ENCODE measurements around the gene ZNF808.
"Not testable (repeated sequence)": the region's sequence is repeated elsewhere in the genome, so short reads cannot be mapped to it uniquely, and the experiment has no call there.

ZNF808 gene

GRCh38 chr19:52516191-52516590 is 11.3 kb upstream of the ZNF808 start:
- Histone ChIP-seq H3K4ac (ENCODE audit: low read depth, low read length) (no peak overlapping the region), H2BK120ac (ENCODE audit: low read depth, low read length) (no peak overlapping the region), H3K4me3 (ENCODE audit: low read length) (no peak overlapping the region), H3K9ac (ENCODE audit: low read length) (no peak overlapping the region), H3K79me2 (ENCODE audit: control insufficient read depth, insufficient read depth, low read length) (no peaks in the 10 kb centered on the region), H3K79me1 (ENCODE audit: low read length) (no peaks in the 10 kb centered on the region), H2AK5ac (ENCODE audit: low read length) (no peak overlapping the region), H3K27ac (ENCODE audit: low read depth, low read length) (no peak overlapping the region), H4K5ac (ENCODE audit: low read length) (no peak overlapping the region), H3K4me2 (ENCODE audit: low read length) (no peak overlapping the region), H2BK5ac (ENCODE audit: low read length) (no peak overlapping the region), H3K56ac (ENCODE audit: low read length) (no peak overlapping the region), H3K23ac (ENCODE audit: low read length) (no peak overlapping the region), H4K8ac (ENCODE audit: low read depth, low read length) (no peak overlapping the region), H3K27me3 (ENCODE audit: insufficient read depth, low read length, poor library complexity) (no peaks in the 10 kb centered on the region), H3K36me3 (ENCODE audit: control insufficient read depth, insufficient read depth, low read length) (no peaks in the 10 kb centered on the region), H2BK15ac (replicated peaks; ENCODE audit: low read depth) (no peak overlapping the region), H3K4me1 (ENCODE audit: control insufficient read depth, low read depth, low read length) (peaks cover 3% of the 10 kb centered on the region), H3K18ac (ENCODE audit: low read length) (no peak overlapping the region)
- no CpG with 5 or more reads among the region's 5 CpGs for WGBS (ENCODE audit: extremely low coverage, insufficient coverage, low lambda C conversion rate)
- peak; percentile 28 for DNase-seq

- Histone ChIP-seq H2BK120ac (ENCODE audit: low read depth, low read length) (no peak overlapping the region), H4K8ac (ENCODE audit: low read depth, low read length) (no peak overlapping the region), H2BK15ac (replicated peaks; ENCODE audit: low read depth) (no peak overlapping the region), H3K9ac (ENCODE audit: low read length) (no peak overlapping the region), H3K4me2 (ENCODE audit: low read length) (no peak overlapping the region), H3K79me1 (ENCODE audit: low read length) (no peaks in the 10 kb centered on the region), H4K5ac (ENCODE audit: low read length) (no peak overlapping the region), H3K27ac (ENCODE audit: low read depth, low read length) (no peak overlapping the region), H3K4me1 (ENCODE audit: control insufficient read depth, low read depth, low read length) (peaks cover 3% of the 10 kb centered on the region), H2AK5ac (ENCODE audit: low read length) (no peak overlapping the region), H3K18ac (ENCODE audit: low read length) (no peak overlapping the region), H3K27me3 (ENCODE audit: insufficient read depth, low read length, poor library complexity) (no peaks in the 10 kb centered on the region), H3K4me3 (ENCODE audit: low read length) (no peak overlapping the region), H3K23ac (ENCODE audit: low read length) (no peak overlapping the region), H2BK5ac (ENCODE audit: low read length) (no peak overlapping the region), H3K36me3 (ENCODE audit: control insufficient read depth, insufficient read depth, low read length) (no peaks in the 10 kb centered on the region), H3K4ac (ENCODE audit: low read depth, low read length) (no peak overlapping the region), H3K56ac (ENCODE audit: low read length) (no peak overlapping the region), H3K79me2 (ENCODE audit: control insufficient read depth, insufficient read depth, low read length) (no peaks in the 10 kb centered on the region)
- no CpG with 5 or more reads among the region's 2 CpGs for WGBS (ENCODE audit: extremely low coverage, insufficient coverage, low lambda C conversion rate)
- DNase-seq = no peak
These were observed 8.8 kb upstream of the ZNF808 start for GRCh38 chr19:52518646-52519045.

GRCh38 chr19:52519175-52519574 is 8.3 kb upstream of the ZNF808 start:
- not testable (repeated sequence) for H2BK120ac ChIP-seq (ENCODE audit: low read depth, low read length); H3K36me3 ChIP-seq (ENCODE audit: control insufficient read depth, insufficient read depth, low read length); H4K8ac ChIP-seq (ENCODE audit: low read depth, low read length); H3K4ac ChIP-seq (ENCODE audit: low read depth, low read length); H3K18ac ChIP-seq (ENCODE audit: low read length); H3K79me2 ChIP-seq (ENCODE audit: control insufficient read depth, insufficient read depth, low read length); H2BK15ac ChIP-seq (replicated peaks; ENCODE audit: low read depth); H3K9ac ChIP-seq (ENCODE audit: low read length); H3K27ac ChIP-seq (ENCODE audit: low read depth, low read length); H3K4me1 ChIP-seq (ENCODE audit: control insufficient read depth, low read depth, low read length); H3K56ac ChIP-seq (ENCODE audit: low read length); H3K27me3 ChIP-seq (ENCODE audit: insufficient read depth, low read length, poor library complexity); H3K79me1 ChIP-seq (ENCODE audit: low read length); H3K4me3 ChIP-seq (ENCODE audit: low read length); H3K23ac ChIP-seq (ENCODE audit: low read length); H2BK5ac ChIP-seq (ENCODE audit: low read length); H4K5ac ChIP-seq (ENCODE audit: low read length); H2AK5ac ChIP-seq (ENCODE audit: low read length); H3K4me2 ChIP-seq (ENCODE audit: low read length)
- DNase-seq = peak; percentile 37
- WGBS (ENCODE audit: extremely low coverage, insufficient coverage, low lambda C conversion rate) = no CpG with 5 or more reads among the region's 7 CpGs

- DNase-seq = peak; percentile 49
- Histone ChIP-seq H2BK5ac (ENCODE audit: low read length) (no peak overlapping the region), H3K56ac (ENCODE audit: low read length) (no peak overlapping the region), H4K8ac (ENCODE audit: low read depth, low read length) (no peak overlapping the region), H3K27me3 (ENCODE audit: insufficient read depth, low read length, poor library complexity) (no peaks in the 10 kb centered on the region), H2BK15ac (replicated peaks; ENCODE audit: low read depth) (no peak overlapping the region), H3K4ac (ENCODE audit: low read depth, low read length) (no peak overlapping the region), H3K9ac (ENCODE audit: low read length) (no peak overlapping the region), H3K4me3 (ENCODE audit: low read length) (no peak overlapping the region), H4K5ac (ENCODE audit: low read length) (no peak overlapping the region), H3K36me3 (ENCODE audit: control insufficient read depth, insufficient read depth, low read length) (no peaks in the 10 kb centered on the region), H3K79me1 (ENCODE audit: low read length) (no peaks in the 10 kb centered on the region), H3K23ac (ENCODE audit: low read length) (no peak overlapping the region), H3K4me1 (ENCODE audit: control insufficient read depth, low read depth, low read length) (peaks cover 3% of the 10 kb centered on the region), H2BK120ac (ENCODE audit: low read depth, low read length) (no peak overlapping the region), H2AK5ac (ENCODE audit: low read length) (no peak overlapping the region), H3K27ac (ENCODE audit: low read depth, low read length) (no peak overlapping the region), H3K18ac (ENCODE audit: low read length) (no peak overlapping the region), H3K4me2 (ENCODE audit: low read length) (no peak overlapping the region), H3K79me2 (ENCODE audit: control insufficient read depth, insufficient read depth, low read length) (no peaks in the 10 kb centered on the region)
- no CpG with 5 or more reads among the region's 4 CpGs for WGBS (ENCODE audit: extremely low coverage, insufficient coverage, low lambda C conversion rate)
These were observed 7.5 kb upstream of the ZNF808 start for GRCh38 chr19:52520013-52520412.

GRCh38 chr19:52522551-52522950 is 4.9 kb upstream of the ZNF808 start:
- H2BK15ac ChIP-seq (replicated peaks; ENCODE audit: low read depth) = no peak overlapping the region
- H3K56ac ChIP-seq (ENCODE audit: low read length) = no peak overlapping the region
- H3K27ac ChIP-seq (ENCODE audit: low read depth, low read length) = no peak overlapping the region
- H3K9ac ChIP-seq (ENCODE audit: low read length) = no peak overlapping the region
- H3K79me2 ChIP-seq (ENCODE audit: control insufficient read depth, insufficient read depth, low read length) = no peaks in the 10 kb centered on the region
- no peak overlapping the region for H4K5ac ChIP-seq (ENCODE audit: low read length)
- WGBS (ENCODE audit: extremely low coverage, insufficient coverage, low lambda C conversion rate) = no CpG with 5 or more reads among the region's 14 CpGs
- no peak overlapping the region for H2AK5ac ChIP-seq (ENCODE audit: low read length)
- peak; percentile 27 for DNase-seq
- no peak overlapping the region for H3K23ac ChIP-seq (ENCODE audit: low read length)
- H3K27me3 ChIP-seq (ENCODE audit: insufficient read depth, low read length, poor library complexity) = no peaks in the 10 kb centered on the region
- H3K4me2 ChIP-seq (ENCODE audit: low read length) = no peak overlapping the region
- H3K4me1 ChIP-seq (ENCODE audit: control insufficient read depth, low read depth, low read length) = peaks cover 3% of the 10 kb centered on the region
- H3K4me3 ChIP-seq (ENCODE audit: low read length) = no peak overlapping the region
- no peaks in the 10 kb centered on the region for H3K36me3 ChIP-seq (ENCODE audit: control insufficient read depth, insufficient read depth, low read length)
- H3K18ac ChIP-seq (ENCODE audit: low read length) = no peak overlapping the region
- H2BK120ac ChIP-seq (ENCODE audit: low read depth, low read length) = no peak overlapping the region
- no peak overlapping the region for H2BK5ac ChIP-seq (ENCODE audit: low read length)
- H3K4ac ChIP-seq (ENCODE audit: low read depth, low read length) = no peak overlapping the region
- H4K8ac ChIP-seq (ENCODE audit: low read depth, low read length) = no peak overlapping the region
- no peaks in the 10 kb centered on the region for H3K79me1 ChIP-seq (ENCODE audit: low read length)

DNA sequence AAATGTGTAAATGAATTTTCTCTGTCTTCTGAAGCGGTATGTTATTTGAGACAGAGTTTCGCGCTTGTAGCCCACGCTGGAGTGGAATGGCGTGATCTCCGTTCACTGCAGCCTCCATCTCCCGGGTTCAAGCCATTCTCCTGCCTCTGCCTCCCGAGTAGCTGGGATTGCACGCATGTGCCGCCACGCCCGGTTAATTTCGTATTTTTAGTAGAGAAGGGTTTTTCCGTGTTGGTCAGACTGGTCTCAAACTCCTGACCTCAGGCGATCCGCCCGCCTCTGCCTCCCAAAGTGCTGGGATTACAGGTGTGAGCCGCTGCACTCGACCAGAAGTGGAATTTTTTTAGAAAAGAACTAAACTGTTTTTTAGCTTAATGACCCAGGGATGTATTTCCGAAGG is 3.4 kb upstream of the ZNF808 start:
- WGBS (ENCODE audit: extremely low coverage, insufficient coverage, low lambda C conversion rate) = no CpG with 5 or more reads among the region's 20 CpGs
- no peaks in the 10 kb centered on the region for H3K27me3 ChIP-seq (ENCODE audit: insufficient read depth, low read length, poor library complexity)
- no peak overlapping the region for H2BK120ac ChIP-seq (ENCODE audit: low read depth, low read length)
- no peak overlapping the region for H3K4me2 ChIP-seq (ENCODE audit: low read length)
- H3K23ac ChIP-seq (ENCODE audit: low read length) = no peak overlapping the region
- peaks cover 3% of the 10 kb centered on the region for H3K79me2 ChIP-seq (ENCODE audit: control insufficient read depth, insufficient read depth, low read length)
- H3K4me1 ChIP-seq (ENCODE audit: control insufficient read depth, low read depth, low read length) = peaks cover 3% of the 10 kb centered on the region
- H4K5ac ChIP-seq (ENCODE audit: low read length) = no peak overlapping the region
- no peak overlapping the region for H4K8ac ChIP-seq (ENCODE audit: low read depth, low read length)
- H3K4me3 ChIP-seq (ENCODE audit: low read length) = no peak overlapping the region
- no peak overlapping the region for H3K27ac ChIP-seq (ENCODE audit: low read depth, low read length)
- H3K79me1 ChIP-seq (ENCODE audit: low read length) = no peaks in the 10 kb centered on the region
- no peak overlapping the region for H2AK5ac ChIP-seq (ENCODE audit: low read length)
- H3K36me3 ChIP-seq (ENCODE audit: control insufficient read depth, insufficient read depth, low read length) = no peaks in the 10 kb centered on the region
- H3K9ac ChIP-seq (ENCODE audit: low read length) = no peak overlapping the region
- no peak overlapping the region for H3K56ac ChIP-seq (ENCODE audit: low read length)
- no peak overlapping the region for H3K4ac ChIP-seq (ENCODE audit: low read depth, low read length)
- no peak overlapping the region for H3K18ac ChIP-seq (ENCODE audit: low read length)
- DNase-seq = no peak
- no peak overlapping the region for H2BK15ac ChIP-seq (replicated peaks; ENCODE audit: low read depth)
- H2BK5ac ChIP-seq (ENCODE audit: low read length) = no peak overlapping the region
